K562 (cell line): ENCODE data around the gene NUMB. TPM values are rescaled to one million over a fixed set of nuclear protein-coding genes. Genes with fewer than 3 reads are reported as not detected.

Experiments used
- ATAC-seq: fragments of 200-7000 bp; cut with Tn5 transposase; 3 replicates; pipeline ENCODE4 v1.9.1; 2020; ENCODE audit warnings: moderate library complexity
- BruUV-seq: library from RNA; stranded (reverse); fragments of 400-500 nt; replicated peaks from 2 replicates; lab custom pipeline; 2021; lab: Mats Ljungman, UMichigan
- CTCF ChIA-PET: fragments of 300-600 bp; formaldehyde crosslinking; extraction: SDS; loops from one replicate; lab custom pipeline; 2021; ENCODE audit warnings: low intra/inter-chr PET ratio; lab: Yijun Ruan, JAX
- POLR2A ChIA-PET: fragments of 300-600, 350-650 bp; sonication (Branson Sonifier 250); formaldehyde crosslinking; extraction: SDS; loops from one replicate; lab custom pipeline; 2021; ENCODE audit warnings: antibody characterized with exemption, inconsistent platforms; lab: Yijun Ruan, JAX
- DNase-seq, 4 experiments: peaks; one replicate each; pipeline versions ENCODE4 v3.0.0 to v3.0.0-alpha.2; 2011 to 2018; ENCODE audit warnings: low spot score in 3 of 4, mixed read lengths in 3 of 4; ENCODE audit errors: extremely low read depth in 1 of 4
- FAIRE-seq: peaks from 2 replicates; lab custom pipeline; 2011; peaks lifted over from hg19 to GRCh38; lab: Jason Lieb, UNC
- H2AFZ ChIP-seq: 2 replicates; pipeline ENCODE4 v1.6.0; 2011; ENCODE audit warnings: low read depth, low read length, control low read depth, inconsistent platforms
- H3K27ac ChIP-seq: fragments of 200-600 bp; 3 replicates; pipeline ENCODE4 v1.8.0; 2011; ENCODE audit warnings: low read depth, mild to moderate bottlenecking, control low read depth, inconsistent platforms, low read length, moderate library complexity, mixed read lengths; ENCODE audit errors: extremely low read depth
- H3K27me3 ChIP-seq, 2 experiments: fragments of 300-600 bp in 1 of 2; 2 replicates in 1 of 2; 3 replicates in 1 of 2; pipeline versions ENCODE4 v1.6.0 to v1.8.0; 2011; ENCODE audit warnings: inconsistent platforms in 2 of 2, low read length in 2 of 2, mild to moderate bottlenecking in 1 of 2, mixed read lengths in 1 of 2, moderate library complexity in 1 of 2; ENCODE audit not compliant: control insufficient read depth in 2 of 2, insufficient read depth in 2 of 2
- H3K36me3 ChIP-seq: fragments of 300-600 bp; 3 replicates; pipeline ENCODE4 v1.8.0; 2011; ENCODE audit warnings: mild to moderate bottlenecking, low read length, inconsistent platforms; ENCODE audit not compliant: control insufficient read depth, insufficient read depth
- H3K4me1 ChIP-seq, 2 experiments: fragments of 200-600 bp in 1 of 2; replicated peaks in 1 of 2; 2 replicates in 1 of 2; 3 replicates in 1 of 2; pipeline versions ENCODE4 v1.5.1 to v1.8.0; 2011; ENCODE audit warnings: inconsistent platforms in 2 of 2, low read length in 2 of 2, mild to moderate bottlenecking in 1 of 2, mixed read lengths in 1 of 2, moderate library complexity in 1 of 2; ENCODE audit not compliant: control insufficient read depth in 2 of 2, insufficient read depth in 2 of 2
- H3K4me2 ChIP-seq: 2 replicates; pipeline ENCODE4 v1.6.1; 2011; ENCODE audit warnings: low read length, control low read depth, inconsistent platforms, mixed read lengths; ENCODE audit not compliant: insufficient read depth
- H3K4me3 ChIP-seq: fragments of 200-600 bp; sonication (generic), shearing (Covaris generic); 2 replicates; pipeline ENCODE4 v1.5.1; 2016; ENCODE audit warnings: control low read depth, inconsistent platforms
- H3K79me2 ChIP-seq: fragments of 200-600 bp; 3 replicates; pipeline ENCODE4 v1.8.0; 2011; ENCODE audit warnings: low read length, inconsistent platforms; ENCODE audit not compliant: control insufficient read depth, insufficient read depth
- H3K9ac ChIP-seq, 2 experiments: 2 replicates each; pipeline versions ENCODE4 v1.6.0 to v1.6.1; 2011; ENCODE audit warnings: low read depth in 2 of 2, low read length in 2 of 2, control low read depth in 1 of 2, inconsistent platforms in 1 of 2, mild to moderate bottlenecking in 1 of 2, mixed read lengths in 1 of 2; ENCODE audit not compliant: insufficient read depth in 1 of 2
- H3K9me1 ChIP-seq: one replicate; pipeline ENCODE4 v1.6.0; 2011; ENCODE audit warnings: inconsistent platforms, mild to moderate bottlenecking, low read length, moderate library complexity; ENCODE audit not compliant: control insufficient read depth, insufficient read depth
- H3K9me3 ChIP-seq: replicated peaks from 2 replicates; pipeline ENCODE4 v1.5.1; 2011; ENCODE audit warnings: low read depth, low read length, inconsistent platforms; ENCODE audit not compliant: control insufficient read depth, insufficient read depth
- H4K20me1 ChIP-seq: replicated peaks from 2 replicates; pipeline ENCODE4 v1.6.1; 2011; ENCODE audit warnings: low read length, inconsistent platforms, mixed read lengths; ENCODE audit not compliant: control insufficient read depth, insufficient read depth
- BCOR ChIP-seq: fragments of 450-650 bp; IDR thresholded peaks from 2 replicates; pipeline ENCODE4 v1.6.1; 2016
- MCM5 ChIP-seq: fragments of 450-650 bp; IDR thresholded peaks from 2 replicates; pipeline ENCODE4 v1.6.1; 2016; ENCODE audit warnings: low read depth
- NCOA2 ChIP-seq, 2 experiments: fragments of 450-650 bp; IDR thresholded peaks; 2 replicates each; pipeline ENCODE4 v1.6.1; 2018; ENCODE audit warnings: mild to moderate bottlenecking in 2 of 2, moderate library complexity in 1 of 2; ENCODE audit not compliant: partially characterized antibody in 2 of 2
- RBFOX2 ChIP-seq: fragments of 200-400 bp; formaldehyde crosslinking; IDR thresholded peaks from 2 replicates; pipeline ENCODE4 v1.6.1; 2017; ENCODE audit warnings: low read depth, mild to moderate bottlenecking, low read length, moderate library complexity
- RBM34 ChIP-seq: fragments of 200-400 bp; formaldehyde crosslinking; IDR thresholded peaks from 2 replicates; pipeline ENCODE4 v1.6.1; 2018; ENCODE audit warnings: low read length, borderline replicate concordance; ENCODE audit not compliant: insufficient read depth
- ZNF175 ChIP-seq: fragments of 200-800 bp; sonication (Bioruptor generic); IDR thresholded peaks from 2 replicates; pipeline ENCODE4 v1.6.1; 2016; ENCODE audit warnings: low read depth, mild to moderate bottlenecking, missing genetic modification characterization, missing compliant biosample characterization
- WGBS: fragments of 100-300 bp; shearing (Covaris generic); methylation state at CpG from one replicate; pipeline ENCODE4 v1.1.6; 2016; ENCODE audit warnings: low coverage, mixed read lengths; ENCODE audit not compliant: insufficient coverage; ENCODE audit errors: missing lambda C conversion rate; 5-methylcytosine and 5-hydroxymethylcytosine counted together
- in situ Hi-C: fragments of 300-500 bp; cut with MboI; formaldehyde crosslinking; loops from 4 replicates; pipeline ENCODE4 v1.15.0; 2018; ENCODE audit warnings: inconsistent platforms, mixed read lengths
- intact Hi-C: fragments of 100-400 bp; cut with micrococcal nuclease; formaldehyde crosslinking; loops from 2 replicates; pipeline ENCODE4 v1.14.2; 2022
- polyA plus RNA-seq, 8 experiments: library from polyadenylated mRNA; depleted of rRNA in 4 of 8; stranded (reverse) in 5 of 8; unstranded in 3 of 8; fragments of >200 nt; fragmentation: Nextera tagmentation in 2 of 8; fragmentation: Illumina TruSeq in 1 of 8; extraction: Ambion mirVana in 2 of 8; extraction: Trizol in 1 of 8; gene quantifications; 2 replicates each; pipeline versions ENCODE4 v1.2.1 to v1.2.3, GENCODE V29; 2011 to 2014; ENCODE audit warnings: inconsistent platforms in 1 of 8, missing spikeins in 1 of 8
- total RNA-seq, 7 experiments: library from RNA; depleted of rRNA in 6 of 7; stranded (reverse); fragments of >200 nt in 6 of 7; fragmentation: Illumina TruSeq in 2 of 7; extraction: Trizol in 2 of 7; gene quantifications; 2 replicates each; pipeline versions ENCODE4 v1.2.1 to v1.2.3, GENCODE V29; 2011 to 2021; ENCODE audit warnings: low replicate concordance in 1 of 7
- TF ChIP-seq, protein P1 (sequence below): fragments of 450-650 bp; IDR thresholded peaks from 2 replicates; pipeline ENCODE4 v1.7.1; 2018; ENCODE audit warnings: mild to moderate bottlenecking, low read depth; ENCODE audit not compliant: partially characterized antibody
- TF ChIP-seq, protein P2 (sequence below): fragments of 250-450 bp; sonication (Bioruptor Pico); IDR thresholded peaks from 2 replicates; pipeline ENCODE4 v1.5.0; 2021; ENCODE audit warnings: mild to moderate bottlenecking, borderline replicate concordance

The NUMB gene
- total and polyA plus RNA-seq, 9 of the 15 experiments (the other 6 are each of a cell fraction or from before 2014, with no cell fraction given) = 13.5 to 54.0 (median 32.3) TPM

DNA sequence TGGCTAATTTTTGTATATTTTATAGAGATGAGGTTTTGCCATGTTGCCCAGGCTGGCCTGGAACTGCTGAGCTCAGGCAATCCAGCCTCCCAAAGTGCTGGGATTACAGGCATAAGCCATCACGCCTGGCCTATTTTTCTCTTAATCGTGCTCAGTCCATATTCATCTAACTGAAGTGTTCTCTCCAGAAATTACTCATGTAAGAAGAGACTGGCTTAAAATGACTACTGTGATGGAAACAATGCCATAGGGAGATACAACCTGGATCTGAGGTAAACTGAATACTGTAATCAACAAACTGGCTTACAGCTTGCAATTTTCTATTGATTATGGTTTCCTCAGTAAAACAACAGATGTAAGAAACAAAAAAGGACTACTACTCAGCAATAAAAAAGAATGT is 21.1 kb downstream of the NUMB start (continued):
- TF ChIP-seq, protein P1, sequence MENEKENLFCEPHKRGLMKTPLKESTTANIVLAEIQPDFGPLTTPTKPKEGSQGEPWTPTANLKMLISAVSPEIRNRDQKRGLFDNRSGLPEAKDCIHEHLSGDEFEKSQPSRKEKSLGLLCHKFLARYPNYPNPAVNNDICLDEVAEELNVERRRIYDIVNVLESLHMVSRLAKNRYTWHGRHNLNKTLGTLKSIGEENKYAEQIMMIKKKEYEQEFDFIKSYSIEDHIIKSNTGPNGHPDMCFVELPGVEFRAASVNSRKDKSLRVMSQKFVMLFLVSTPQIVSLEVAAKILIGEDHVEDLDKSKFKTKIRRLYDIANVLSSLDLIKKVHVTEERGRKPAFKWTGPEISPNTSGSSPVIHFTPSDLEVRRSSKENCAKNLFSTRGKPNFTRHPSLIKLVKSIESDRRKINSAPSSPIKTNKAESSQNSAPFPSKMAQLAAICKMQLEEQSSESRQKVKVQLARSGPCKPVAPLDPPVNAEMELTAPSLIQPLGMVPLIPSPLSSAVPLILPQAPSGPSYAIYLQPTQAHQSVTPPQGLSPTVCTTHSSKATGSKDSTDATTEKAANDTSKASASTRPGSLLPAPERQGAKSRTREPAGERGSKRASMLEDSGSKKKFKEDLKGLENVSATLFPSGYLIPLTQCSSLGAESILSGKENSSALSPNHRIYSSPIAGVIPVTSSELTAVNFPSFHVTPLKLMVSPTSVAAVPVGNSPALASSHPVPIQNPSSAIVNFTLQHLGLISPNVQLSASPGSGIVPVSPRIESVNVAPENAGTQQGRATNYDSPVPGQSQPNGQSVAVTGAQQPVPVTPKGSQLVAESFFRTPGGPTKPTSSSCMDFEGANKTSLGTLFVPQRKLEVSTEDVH = no peak
- TF ChIP-seq RBM34 = no peak
- TF ChIP-seq, protein P2, sequence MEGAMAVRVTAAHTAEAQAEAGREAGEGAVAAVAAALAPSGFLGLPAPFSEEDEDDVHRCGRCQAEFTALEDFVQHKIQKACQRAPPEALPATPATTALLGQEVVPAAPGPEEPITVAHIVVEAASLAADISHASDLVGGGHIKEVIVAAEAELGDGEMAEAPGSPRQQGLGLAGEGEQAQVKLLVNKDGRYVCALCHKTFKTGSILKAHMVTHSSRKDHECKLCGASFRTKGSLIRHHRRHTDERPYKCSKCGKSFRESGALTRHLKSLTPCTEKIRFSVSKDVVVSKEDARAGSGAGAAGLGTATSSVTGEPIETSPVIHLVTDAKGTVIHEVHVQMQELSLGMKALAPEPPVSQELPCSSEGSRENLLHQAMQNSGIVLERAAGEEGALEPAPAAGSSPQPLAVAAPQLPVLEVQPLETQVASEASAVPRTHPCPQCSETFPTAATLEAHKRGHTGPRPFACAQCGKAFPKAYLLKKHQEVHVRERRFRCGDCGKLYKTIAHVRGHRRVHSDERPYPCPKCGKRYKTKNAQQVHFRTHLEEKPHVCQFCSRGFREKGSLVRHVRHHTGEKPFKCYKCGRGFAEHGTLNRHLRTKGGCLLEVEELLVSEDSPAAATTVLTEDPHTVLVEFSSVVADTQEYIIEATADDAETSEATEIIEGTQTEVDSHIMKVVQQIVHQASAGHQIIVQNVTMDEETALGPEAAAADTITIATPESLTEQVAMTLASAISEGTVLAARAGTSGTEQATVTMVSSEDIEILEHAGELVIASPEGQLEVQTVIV = no peak
- TF ChIP-seq NCOA2 (IDR thresholded peaks at IDR 0.05; ENCODE audit: partially characterized antibody in 2 of 2) = no peak
- TF ChIP-seq MCM5 = no peak

DNA sequence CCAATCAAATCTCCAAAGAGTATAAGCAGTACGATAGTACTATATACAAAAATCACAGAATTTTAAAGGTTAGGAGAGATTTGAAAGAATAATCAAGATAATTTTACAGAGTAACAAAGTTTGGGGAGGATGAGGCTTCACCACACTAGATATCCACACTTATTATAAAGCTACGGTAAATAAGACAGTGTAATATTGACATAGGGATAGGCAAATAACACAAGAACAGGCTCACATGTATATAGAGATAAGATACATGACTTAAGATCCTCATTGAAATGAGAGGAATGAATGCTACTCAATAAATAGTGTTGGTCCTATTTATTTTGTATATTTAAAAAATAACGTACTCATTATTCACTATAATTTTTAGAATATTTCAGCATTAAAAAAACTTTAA is 26.2 kb downstream of the NUMB start:
- Histone ChIP-seq H3K27me3 (no peaks in the 10 kb centered on the region), H3K4me2 (no peak overlapping the region), H3K36me3 (no peaks in the 10 kb centered on the region), H4K20me1 (no peaks in the 10 kb centered on the region; the same call in 1 of the 2 replicates), H2AFZ (no peak overlapping the region), H3K9ac (no peak overlapping the region), H3K9me3 (no peaks in the 10 kb centered on the region), H3K4me3 (no peak overlapping the region), H3K4me1 (no peaks in the 10 kb centered on the region; a peak in 1 of 5 replicates), H3K27ac (no peak overlapping the region), H3K9me1 (no peaks in the 10 kb centered on the region), H3K79me2 (peaks cover 64% of the 10 kb centered on the region)
- TF ChIP-seq RBFOX2 = no peak
- TF ChIP-seq ZNF175 (CRISPR knock-in tag) = no peak
- TF ChIP-seq BCOR = no peak
- in situ Hi-C loops (no loop called here), intact Hi-C loops (no loop called here)
- no peak for FAIRE-seq
- BruUV-seq = no TSS peak
- 76% methylated on average over 3 of the region's 3 CpGs for WGBS
- no peak for ATAC-seq
- CTCF ChIA-PET = no interaction called here
- no peak for DNase-seq
- POLR2A ChIA-PET = no interaction called here
